Stimulated activated CD8-positive, alpha-beta memory T cell treated with anti-CD3 and anti-CD28 coated beads, Interleukin-4, amount 100 ng/mL, for 4 hours (primary cell): Measurements from ENCODE around the gene TTLL5.

Source experiments
- DNase-seq, 2 donors: peaks; one replicate each; pipeline ENCODE4 v3.0.0-alpha.2; 2020; ENCODE audit warnings: low read depth in 2 of 2, low spot score in 1 of 2

The TTLL5 gene

GRCh38 chr14:75794615-75795038 is 133.6 kb downstream of the TTLL5 start:
- no peak for DNase-seq

GRCh38 chr14:75800792-75801191 is 139.7 kb downstream of the TTLL5 start:
- DNase-seq = no peak

GRCh38 chr14:75802486-75802885 is 141.4 kb downstream of the TTLL5 start:
- no peak for DNase-seq

- DNase-seq = no peak
These were observed 142.7 kb downstream of the TTLL5 start for GRCh38 chr14:75803765-75804164.

- no peak for DNase-seq
These were observed 143.7 kb downstream of the TTLL5 start for GRCh38 chr14:75804570-75805275.

- DNase-seq = no peak
These were observed 144.6 kb downstream of the TTLL5 start for GRCh38 chr14:75805646-75806045.

GRCh38 chr14:75806352-75806832 is 145.3 kb downstream of the TTLL5 start:
- no peak for DNase-seq

- no peak for DNase-seq
These were observed 146.8 kb downstream of the TTLL5 start for GRCh38 chr14:75807667-75808360.

- DNase-seq = no peak
These were observed 150.2 kb downstream of the TTLL5 start for GRCh38 chr14:75811136-75811829.

GRCh38 chr14:75811872-75812499 is 150.9 kb downstream of the TTLL5 start:
- no peak for DNase-seq

- no peak for DNase-seq
These were observed 151.6 kb downstream of the TTLL5 start for GRCh38 chr14:75812622-75813021.

GRCh38 chr14:75820761-75821160 is 159.7 kb downstream of the TTLL5 start:
- DNase-seq = no peak

GRCh38 chr14:75821831-75822521 is 160.9 kb downstream of the TTLL5 start:
- DNase-seq = no peak

GRCh38 chr14:75822522-75823141 is 161.6 kb downstream of the TTLL5 start:
- DNase-seq = no peak

GRCh38 chr14:75823334-75823733 is 162.3 kb downstream of the TTLL5 start:
- DNase-seq = no peak

- DNase-seq = no peak
These were observed 163.3 kb downstream of the TTLL5 start for GRCh38 chr14:75824318-75824717.

- DNase-seq = no peak
These were observed 164.1 kb downstream of the TTLL5 start for GRCh38 chr14:75825147-75825592.

- DNase-seq = no peak
These were observed 165.6 kb downstream of the TTLL5 start for GRCh38 chr14:75826599-75826998.

GRCh38 chr14:75827331-75827730 is 166.3 kb downstream of the TTLL5 start:
- no peak for DNase-seq

- DNase-seq = no peak
These were observed 168.3 kb downstream of the TTLL5 start for GRCh38 chr14:75829316-75829715.
